Ovary (tissue), 9 donors: ENCODE data around the gene IFFO2. TPM values are rescaled to one million over a fixed set of nuclear protein-coding genes. Genes with fewer than 3 reads are reported as not detected.

Experiments
- DNase-seq, 5 donors: peaks; one replicate each; pipeline ENCODE4 v3.0.0-alpha.2; 2019 to 2020
- H3K27ac ChIP-seq, 2 donors: fragments of 200-600 bp; one replicate each; pipeline versions ENCODE4 v1.5.1 to v1.8.0; 2019 to 2022
- H3K27me3 ChIP-seq: fragments of 200-600 bp; one replicate; pipeline ENCODE4 v1.8.0; 2022
- H3K36me3 ChIP-seq: fragments of 200-600 bp; sonication (generic); one replicate; pipeline ENCODE4 v1.5.1; 2019
- H3K4me1 ChIP-seq: one replicate; pipeline ENCODE4 v1.8.1; 2013; ENCODE audit warnings: mild to moderate bottlenecking, moderate library complexity; ENCODE audit not compliant: insufficient read depth
- H3K4me3 ChIP-seq: fragments of 200-600 bp; sonication (generic); one replicate; pipeline ENCODE4 v1.5.1; 2017
- H3K9me3 ChIP-seq, 2 donors: fragments of 200-600 bp in 1 of 2; sonication (generic) in 1 of 2; one replicate each; pipeline versions ENCODE4 v1.5.1 to v1.8.1; 2013 to 2019; ENCODE audit warnings: mild to moderate bottlenecking in 1 of 2, moderate library complexity in 1 of 2
- CTCF ChIP-seq, 3 donors: fragments of 450-650 bp in 2 of 3; fragments of 200-600 bp in 1 of 3; IDR thresholded peaks; one replicate each; pipeline versions ENCODE4 v1.5.1 to v1.8.0; 2016 to 2022; ENCODE audit warnings: antibody characterized with exemption in 3 of 3, mild to moderate bottlenecking in 1 of 3
- EP300 ChIP-seq: sonication (generic); formaldehyde crosslinking; IDR thresholded peaks from one replicate; pipeline ENCODE4 v1.6.1; 2017; ENCODE audit warnings: antibody characterized with exemption
- POLR2A ChIP-seq: fragments of 450-650 bp; IDR thresholded peaks from one replicate; pipeline ENCODE4 v1.6.1; 2017; ENCODE audit warnings: antibody characterized with exemption, mild to moderate bottlenecking, moderate library complexity
- WGBS, 3 donors: extraction: QIAGEN DNeasy Blood & Tissue Kit in 1 of 3; methylation state at CpG; one replicate each; pipeline versions ENCODE4 v1.1.5 to v1.1.7; 2013 to 2017; 5-methylcytosine and 5-hydroxymethylcytosine counted together
- intact Hi-C, 4 donors: fragments of 100-400 bp; cut with DNase I; formaldehyde crosslinking; loops; one replicate each; pipeline versions ENCODE4 v1.11.0 to v1.15.1; 2022 to 2023
- polyA plus RNA-seq, 2 donors: library from polyadenylated mRNA; stranded (reverse); fragments of 200-250 nt in 1 of 2; fragments of 350-450 nt in 1 of 2; fragmentation: Illumina TruSeq in 1 of 2; extraction: RNeasy Lipid Tissue Mini Kit (QIAGEN cat#74804) in 1 of 2; gene quantifications; one replicate each; pipeline ENCODE4 v1.2.3, GENCODE V29; 2013 to 2014
- total RNA-seq, 7 donors: library from RNA; depleted of rRNA in 2 of 7; stranded (reverse); fragments of >200 nt in 2 of 7; fragmentation: NEBNext Ultra II Directional in 3 of 7; extraction: Animal tissue kit (Norgen Biotek cat#: 25700) in 3 of 7; gene quantifications; one replicate each; pipeline versions ENCODE4 v1.1.0 to v1.2.4, GENCODE V29; 2016 to 2023
- donor health status: DM: no; HTN: no; CAD: no; lungs with moderate emphysema.
- donor health status: DM: no; HTN: no; CAD: no.
- donor health status: Bipolar disorder and iron deficiency.
- donor health status: DM: yes; HTN: yes; CAD: no.
- donor health status: DM: no; HTN: no; CAD: no.
- donor health status: DM: yes; HTN: yes; CAD: no.

The IFFO2 gene
- total and polyA plus RNA-seq, 9 donors: 3.4 to 11.2 (median 6.2) TPM

DNA sequence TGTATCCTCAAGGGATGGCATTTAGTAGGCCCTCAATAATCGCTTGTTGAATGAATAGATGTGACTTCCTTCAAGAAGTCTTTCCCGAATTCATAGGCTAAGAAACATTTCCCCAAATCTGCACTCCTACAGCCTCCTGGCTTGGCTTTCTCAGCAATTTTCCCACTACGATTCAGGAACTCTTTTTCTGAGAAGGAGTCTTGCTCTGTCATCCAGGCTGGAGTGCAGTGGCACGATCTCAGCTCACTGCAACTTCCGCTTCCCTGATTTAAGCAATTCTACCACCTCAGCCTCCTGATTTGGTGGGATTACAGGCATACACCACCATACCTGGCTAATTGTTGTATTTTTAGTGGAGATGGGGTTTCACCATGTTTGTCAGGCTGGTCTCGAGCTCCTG lies 37.9 kb upstream of the IFFO2 start:
- Histone ChIP-seq H3K36me3 (no peaks in the 10 kb centered on the region), H3K4me1 (no peaks in the 10 kb centered on the region), H3K4me3 (no peak overlapping the region), H3K27me3 (no peaks in the 10 kb centered on the region), H3K9me3 (no peaks in the 10 kb centered on the region), H3K27ac (no peak overlapping the region)
- 82 to 87% (median 83%) methylated on average over 6 of the region's 6 CpGs for WGBS, 3 donors
- no peak for TF ChIP-seq CTCF (IDR thresholded peaks at IDR 0.05)
- no peak for TF ChIP-seq EP300
- no peak for TF ChIP-seq POLR2A
- intact Hi-C loops: no loop called here
- DNase-seq: no peak

DNA sequence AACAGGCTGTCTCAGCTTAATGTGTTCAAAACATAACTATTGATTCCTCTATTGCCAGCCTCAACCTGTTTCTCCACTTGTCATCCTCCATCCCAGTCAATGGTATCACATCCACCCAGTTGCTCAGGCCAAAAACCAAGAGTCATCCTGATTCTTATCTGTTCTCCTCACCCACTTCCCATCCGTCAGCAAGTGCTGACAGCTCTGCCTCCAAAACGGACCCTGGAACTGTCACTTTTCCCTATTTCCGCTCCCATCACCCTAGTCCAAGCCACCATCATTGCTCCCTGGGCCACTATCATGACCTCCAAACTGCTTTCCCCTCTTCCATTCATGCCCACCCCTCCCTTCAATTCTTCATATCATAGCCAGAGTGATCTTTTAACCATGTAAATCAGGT lies 36.2 kb upstream of the IFFO2 start:
- intact Hi-C loops: no loop called here

DNA sequence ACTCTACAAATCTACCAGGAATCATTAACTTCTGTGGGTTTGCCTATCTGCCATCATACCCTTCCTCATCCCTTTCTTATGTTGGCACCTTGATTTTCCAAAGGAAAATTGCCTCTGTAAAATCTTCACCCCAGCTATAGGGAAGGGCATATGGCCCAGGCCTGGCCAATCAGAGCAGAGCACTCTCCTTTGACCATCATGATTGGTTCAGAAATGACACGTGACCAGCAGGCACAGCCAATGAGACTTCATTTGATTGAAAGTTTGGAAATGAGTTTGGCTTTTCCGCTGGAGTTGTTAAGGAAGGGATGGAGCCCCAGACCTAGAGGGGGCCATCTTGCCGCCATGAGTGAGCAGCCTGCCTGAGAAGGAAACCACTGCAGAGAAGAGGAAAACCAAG lies 35.1 kb upstream of the IFFO2 start:
- intact Hi-C loops: no loop called here
- no peaks in the 10 kb centered on the region for H3K4me1 ChIP-seq
- TF ChIP-seq EP300: no peak
- no peak for TF ChIP-seq POLR2A
- TF ChIP-seq CTCF (IDR thresholded peaks at IDR 0.05): no peak

More for the DNA sequence above, 36.2 kb upstream of the IFFO2 start:
- TF ChIP-seq EP300: no peak
- TF ChIP-seq CTCF (IDR thresholded peaks at IDR 0.05): no peak
- TF ChIP-seq POLR2A: no peak
- no peaks in the 10 kb centered on the region for H3K36me3 ChIP-seq
- H3K4me1 ChIP-seq: no peaks in the 10 kb centered on the region
- no peaks in the 10 kb centered on the region for H3K9me3 ChIP-seq
- no peaks in the 10 kb centered on the region for H3K27me3 ChIP-seq
- H3K27ac ChIP-seq: no peak overlapping the region
- no peak for DNase-seq
- no peak overlapping the region for H3K4me3 ChIP-seq
- 65 to 83% (median 74%) methylated on average over 3 of the region's 3 CpGs for WGBS, 3 donors

DNA sequence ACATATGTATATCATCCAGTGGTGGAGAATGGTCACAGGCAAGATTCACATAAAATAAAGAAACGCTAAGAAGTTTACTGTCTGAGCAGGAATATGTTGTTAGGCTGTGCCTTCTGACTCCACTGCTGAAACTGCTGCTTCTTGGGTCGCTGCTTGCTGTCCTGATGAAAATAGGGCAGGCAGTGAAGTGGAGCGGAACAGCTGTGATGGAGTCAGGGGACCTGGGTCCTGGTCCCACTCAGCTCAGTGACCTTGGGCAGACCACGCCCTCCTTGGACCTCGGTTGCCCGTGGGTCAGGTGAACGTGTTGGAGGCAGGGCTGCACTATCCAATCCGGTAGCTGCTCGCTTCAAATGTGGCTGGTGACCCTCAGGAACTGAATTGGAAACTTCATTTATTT lies 33.4 kb upstream of the IFFO2 start:
- no peak for DNase-seq
- H3K27me3 ChIP-seq: no peaks in the 10 kb centered on the region
- H3K9me3 ChIP-seq: no peaks in the 10 kb centered on the region
- 53 to 64% (median 64%) methylated on average over 9 of the region's 9 CpGs for WGBS, 3 donors
- H3K27ac ChIP-seq: no peak overlapping the region
- no peaks in the 10 kb centered on the region for H3K36me3 ChIP-seq
- no peak for TF ChIP-seq CTCF (IDR thresholded peaks at IDR 0.05)
- TF ChIP-seq EP300: no peak
- no peak for TF ChIP-seq POLR2A
- H3K4me3 ChIP-seq: no peak overlapping the region
- no peaks in the 10 kb centered on the region for H3K4me1 ChIP-seq
- intact Hi-C loops: no loop called here

More for the DNA sequence above, 35.1 kb upstream of the IFFO2 start:
- no peaks in the 10 kb centered on the region for H3K27me3 ChIP-seq
- H3K9me3 ChIP-seq: no peaks in the 10 kb centered on the region
- H3K27ac ChIP-seq: no peak overlapping the region
- 93 to 100% (median 96%) methylated on average over 3 of the region's 3 CpGs for WGBS, 3 donors
- H3K36me3 ChIP-seq: no peaks in the 10 kb centered on the region
- no peak for DNase-seq
- H3K4me3 ChIP-seq: no peak overlapping the region
